ENCODE data around the gene IDI1. TPM values are rescaled to one million over a fixed set of nuclear protein-coding genes. Genes with fewer than 3 reads are reported as not detected.

The IDI1 gene
- total and polyA plus RNA-seq, 7 experiments from 2014 or later: 23.4 to 159 (median 34.6) TPM

DNA sequence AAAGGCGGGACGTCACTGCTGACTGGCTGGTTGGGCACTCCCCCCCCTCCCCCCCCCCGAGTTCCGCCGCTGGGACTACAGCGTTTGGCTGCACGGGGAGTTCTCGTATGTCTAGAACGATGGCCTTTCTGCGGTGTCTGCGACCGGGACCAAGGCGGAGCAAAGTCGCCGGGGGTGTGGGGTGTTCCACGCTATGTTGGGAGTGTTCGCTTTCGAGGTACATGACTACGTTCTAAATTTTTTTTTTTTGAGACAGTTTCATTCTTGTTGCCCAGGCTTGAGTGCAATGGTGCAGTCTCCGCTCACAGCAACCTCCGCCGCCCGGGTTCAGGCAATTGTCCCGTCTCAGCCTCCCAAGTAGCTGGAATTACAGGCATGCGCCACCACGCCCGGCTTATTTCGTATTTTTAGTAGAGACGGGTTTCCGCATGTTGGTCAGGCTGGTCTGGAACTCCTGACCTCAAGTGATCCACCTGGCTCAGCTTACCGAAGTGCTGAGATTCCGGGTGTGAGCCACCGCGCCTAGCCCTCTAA, 573 bp upstream of the IDI1 start:
- ChIA-PET CTCF (interaction anchor here (0.5 to 0.7 kb wide), 2 partner anchors 12 to 61 kb away, joined by 3 to 6 read pairs; no protein-coding TSS in a partner anchor), POLR2A (interaction anchor here (0.6 to 3.0 kb wide), 11 partner anchors 10 to 259 kb away, joined by 3 to 27 read pairs (median 6); partner anchors contain the start of genes GTPBP4 and LARP4B)
- peak overlapping the region; percentile 95 to 99 (median 98) for H3K27ac Mint-ChIP-seq
- peaks cover 0 to 6% (median 0%) of the 10 kb centered on the region in 3 experiments for H3K36me3 ChIP-seq (ENCODE audit: control insufficient read depth in 2 of 3, insufficient read depth in 3 of 3, low read length in 3 of 3)
- H3K4me1 Mint-ChIP-seq: peaks cover 33 to 75% (median 70%) of the 10 kb centered on the region in 7 donors
- H3K36me3 Mint-ChIP-seq: peaks cover 0 to 17% (median 6%) of the 10 kb centered on the region in 5 donors
- H3K4me3 ChIP-seq (ENCODE audit: low read length): peak overlapping the region; percentile 89
- H3K9me3 Mint-ChIP-seq: peaks cover 0 to 2% (median 0%) of the 10 kb centered on the region in 11 donors
- H3K27ac ChIP-seq (ENCODE audit: low read depth, low read length): peak overlapping the region; percentile 99
- intact Hi-C loops (cut with micrococcal nuclease): loop anchor here (1.0 to 10.0 kb wide), 6 partner anchors 13 to 913 kb away; partner anchors contain the start of genes GTPBP4 (in 2 of the 2) and LARP4B (in 2 of the 2)
- no peaks in the 10 kb centered on the region for H3K27me3 Mint-ChIP-seq
- H3K9me3 ChIP-seq (ENCODE audit: control insufficient read depth in 2 of 3, low read length in 3 of 3): no peaks in the 10 kb centered on the region
- H3K4me1 ChIP-seq (ENCODE audit: control insufficient read depth in 2 of 2, insufficient read depth in 2 of 2, low read length in 2 of 2): peaks cover 41 to 50% of the 10 kb centered on the region in 2 donors
- ATAC-seq: no peak
- H3K27me3 ChIP-seq (ENCODE audit: control insufficient read depth in 2 of 2, insufficient read depth in 2 of 2, low read length in 2 of 2): no peaks in the 10 kb centered on the region
- peak overlapping the region; percentile 92 to 98 (median 94) for H3K4me3 Mint-ChIP-seq
- no peak for DNase-seq

DNA sequence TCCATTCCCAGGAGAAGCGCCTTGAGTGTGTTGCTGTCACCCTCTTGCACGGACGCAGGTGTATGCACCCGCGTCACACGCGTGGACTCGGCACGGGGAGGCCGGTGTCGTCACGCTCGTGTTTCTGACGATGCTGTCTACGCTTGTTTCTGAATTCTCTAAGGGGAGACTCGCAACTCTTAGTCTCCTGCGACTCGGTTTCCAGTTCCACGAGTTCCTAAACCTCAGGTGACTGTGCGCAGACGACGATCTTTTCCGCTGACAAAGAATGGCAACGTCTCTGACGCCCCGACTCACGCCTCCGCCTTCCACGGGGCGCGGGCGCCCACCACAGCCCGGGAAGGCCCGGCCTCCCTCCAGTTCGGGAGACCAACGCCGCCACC, 579 bp downstream of the IDI1 start:
- Histone ChIP-seq H3K36me3 (ENCODE audit: control insufficient read depth in 2 of 3, insufficient read depth in 3 of 3, low read length in 3 of 3) (peaks cover 0 to 6% (median 0%) of the 10 kb centered on the region in 3 experiments), H3K4me3 (ENCODE audit: low read length) (peak overlapping the region; percentile 89), H3K27ac (ENCODE audit: low read depth, low read length) (peak overlapping the region; percentile 99), H3K9me3 (ENCODE audit: control insufficient read depth in 2 of 3, low read length in 3 of 3) (no peaks in the 10 kb centered on the region), H3K4me1 (ENCODE audit: control insufficient read depth in 2 of 2, insufficient read depth in 2 of 2, low read length in 2 of 2) (peaks cover 35 to 50% of the 10 kb centered on the region in 2 donors), H3K27me3 (ENCODE audit: control insufficient read depth in 2 of 2, insufficient read depth in 2 of 2, low read length in 2 of 2) (no peaks in the 10 kb centered on the region)
- H3K9me3 Mint-ChIP-seq: peaks cover 0 to 2% (median 0%) of the 10 kb centered on the region in 11 donors
- CTCF ChIA-PET: interaction anchor here (0.5 kb wide), 1 partner anchor 61 kb away, joined by 5 read pairs; no protein-coding TSS in a partner anchor
- H3K4me1 Mint-ChIP-seq: peaks cover 37 to 75% (median 70%) of the 10 kb centered on the region in 7 donors
- intact Hi-C loops (cut with micrococcal nuclease): loop anchor here (1.0 to 10.0 kb wide), 4 partner anchors 8 to 912 kb away; partner anchors contain the start of gene WDR37 (in 2 of the 2)
- H3K36me3 Mint-ChIP-seq: peaks cover 0 to 22% (median 8%) of the 10 kb centered on the region in 5 donors
- peak overlapping the region; percentile 95 to 99 (median 98) for H3K27ac Mint-ChIP-seq
- peak overlapping the region; percentile 92 to 98 (median 94) for H3K4me3 Mint-ChIP-seq
- ATAC-seq (peak; percentile 14), DNase-seq (peak in 6 of 9 donors; percentile 70 to 86 (median 78))
- POLR2A ChIA-PET: interaction anchor here (0.6 to 3.0 kb wide), 13 partner anchors 8 to 117 kb away, joined by 3 to 27 read pairs (median 4); partner anchors contain the start of genes GTPBP4 and LARP4B
- no peaks in the 10 kb centered on the region for H3K27me3 Mint-ChIP-seq

DNA sequence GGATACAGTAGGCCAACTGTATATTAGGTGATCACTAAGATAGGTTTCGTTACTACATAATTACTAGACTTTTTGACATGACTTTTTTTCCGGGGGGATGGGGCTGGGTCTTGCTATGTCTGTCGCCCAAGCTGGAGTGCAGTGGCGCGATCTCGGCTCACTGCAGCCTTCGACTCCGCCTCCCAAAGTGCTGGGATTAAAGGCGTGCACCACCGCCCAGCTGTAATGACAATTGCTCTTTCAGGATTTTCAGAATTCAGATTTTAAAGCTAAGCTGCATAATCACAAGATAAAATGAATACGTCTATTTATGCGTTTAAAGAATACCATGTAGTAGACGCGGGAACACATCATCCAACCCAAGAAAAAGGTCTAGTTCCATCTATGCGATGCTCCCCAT, 982 bp downstream of the IDI1 start:
- Mint-ChIP-seq H3K4me1 (peaks cover 39 to 75% (median 70%) of the 10 kb centered on the region in 7 donors), H3K27ac (peak overlapping the region; percentile 95 to 99 (median 98)), H3K36me3 (peaks cover 0 to 25% (median 6%) of the 10 kb centered on the region in 5 donors), H3K27me3 (no peaks in the 10 kb centered on the region), H3K4me3 (peak overlapping the region; percentile 92 to 98 (median 94)), H3K9me3 (peaks cover 0 to 2% (median 0%) of the 10 kb centered on the region in 11 donors)
- ATAC-seq: no peak
- Histone ChIP-seq H3K36me3 (ENCODE audit: control insufficient read depth in 2 of 3, insufficient read depth in 3 of 3, low read length in 3 of 3) (peaks cover 0 to 5% (median 0%) of the 10 kb centered on the region in 3 experiments), H3K4me3 (ENCODE audit: low read length) (peak overlapping the region; percentile 89), H3K27ac (ENCODE audit: low read depth, low read length) (peak overlapping the region; percentile 99), H3K27me3 (ENCODE audit: control insufficient read depth in 2 of 2, insufficient read depth in 2 of 2, low read length in 2 of 2) (no peaks in the 10 kb centered on the region), H3K9me3 (ENCODE audit: control insufficient read depth in 2 of 3, low read length in 3 of 3) (no peaks in the 10 kb centered on the region), H3K4me1 (ENCODE audit: control insufficient read depth in 2 of 2, insufficient read depth in 2 of 2, low read length in 2 of 2) (peaks cover 39 to 50% of the 10 kb centered on the region in 2 donors)
- intact Hi-C loops (cut with micrococcal nuclease): loop anchor here (1.0 to 10.0 kb wide), 4 partner anchors 8 to 911 kb away; partner anchors contain the start of gene WDR37 (in 2 of the 2)
- POLR2A ChIA-PET: interaction anchor here (0.7 to 3.0 kb wide), 8 partner anchors 11 to 117 kb away, joined by 3 to 27 read pairs (median 8); partner anchors contain the start of genes GTPBP4 and LARP4B
- CTCF ChIA-PET: no interaction called here
- peak in 1 of 9 donors; percentile 14 for DNase-seq

DNA sequence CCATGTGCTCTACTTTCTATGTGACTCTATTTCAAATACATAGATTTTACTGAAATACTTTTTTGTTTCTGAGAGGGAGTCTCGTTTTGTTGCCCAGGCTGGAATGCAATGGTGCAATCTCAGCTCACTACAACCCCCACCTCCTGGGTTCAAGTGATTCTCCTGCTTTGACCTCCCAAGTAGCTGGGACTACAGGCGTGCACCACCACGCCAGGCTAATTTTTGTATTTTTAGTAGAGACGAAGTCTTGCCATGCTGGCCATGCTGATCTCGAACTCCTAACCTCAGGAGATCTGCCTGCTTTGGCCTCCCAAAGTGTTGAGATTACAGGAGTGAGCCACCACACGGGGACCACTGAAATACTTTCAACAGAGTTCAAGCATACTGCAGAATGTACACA, 3.5 kb downstream of the IDI1 start:
- Mint-ChIP-seq H3K27me3 (no peaks in the 10 kb centered on the region), H3K4me1 (peaks cover 30 to 50% (median 48%) of the 10 kb centered on the region in 7 donors), H3K36me3 (peaks cover 0 to 27% (median 6%) of the 10 kb centered on the region in 5 donors), H3K4me3 (peak overlapping the region; percentile 9 to 83 (median 49)), H3K9me3 (peaks cover 0 to 2% (median 0%) of the 10 kb centered on the region in 11 donors), H3K27ac (peak overlapping the region; percentile 68 to 96 (median 88))
- H3K27me3 ChIP-seq (ENCODE audit: control insufficient read depth in 2 of 2, insufficient read depth in 2 of 2, low read length in 2 of 2): no peaks in the 10 kb centered on the region
- no peak for ATAC-seq
- peaks cover 31% of the 10 kb centered on the region in 2 donors for H3K4me1 ChIP-seq (ENCODE audit: control insufficient read depth in 2 of 2, insufficient read depth in 2 of 2, low read length in 2 of 2)
- no peaks in the 10 kb centered on the region for H3K9me3 ChIP-seq (ENCODE audit: control insufficient read depth in 2 of 3, low read length in 3 of 3)
- intact Hi-C loops (cut with micrococcal nuclease): loop anchor here in 1 of 2 donors (10.0 kb wide), 1 partner anchor 561 kb away; no protein-coding TSS in a partner anchor
- ChIA-PET POLR2A (interaction anchor here (1.0 to 1.6 kb wide), 7 partner anchors 11 to 57 kb away, joined by 3 to 6 read pairs (median 3); partner anchors contain the start of genes GTPBP4 and WDR37), CTCF (no interaction called here)
- H3K27ac ChIP-seq (ENCODE audit: low read depth, low read length): peak overlapping the region; percentile 15
- H3K36me3 ChIP-seq (ENCODE audit: control insufficient read depth in 2 of 3, insufficient read depth in 3 of 3, low read length in 3 of 3): peaks cover 0 to 8% (median 4%) of the 10 kb centered on the region in 3 experiments
- no peak for DNase-seq
- H3K4me3 ChIP-seq (ENCODE audit: low read length): no peak overlapping the region

GRCh38 chr10:1044964-1045363, 4.0 kb downstream of the IDI1 start:
- H3K27me3 Mint-ChIP-seq: no peaks in the 10 kb centered on the region
- no peak overlapping the region for H3K4me3 ChIP-seq (ENCODE audit: low read length)
- H3K27me3 ChIP-seq (ENCODE audit: control insufficient read depth in 2 of 2, insufficient read depth in 2 of 2, low read length in 2 of 2): no peaks in the 10 kb centered on the region
- ATAC-seq (no peak), DNase-seq (no peak)
- intact Hi-C loops (cut with micrococcal nuclease): loop anchor here in 1 of 2 donors (10.0 kb wide), 1 partner anchor 560 kb away; no protein-coding TSS in a partner anchor
- no peaks in the 10 kb centered on the region for H3K9me3 ChIP-seq (ENCODE audit: control insufficient read depth in 2 of 3, low read length in 3 of 3)
- peaks cover 30 to 48% (median 44%) of the 10 kb centered on the region in 7 donors for H3K4me1 Mint-ChIP-seq
- peaks cover 0 to 2% (median 0%) of the 10 kb centered on the region in 11 donors for H3K9me3 Mint-ChIP-seq
- H3K27ac ChIP-seq (ENCODE audit: low read depth, low read length): no peak overlapping the region
- peak overlapping the region in 8 of 10 donors; percentile 40 to 83 (median 69) for H3K4me3 Mint-ChIP-seq
- peaks cover 3 to 30% (median 6%) of the 10 kb centered on the region in 5 donors for H3K36me3 Mint-ChIP-seq
- CTCF ChIA-PET: no interaction called here
- peaks cover 27% of the 10 kb centered on the region in 2 donors for H3K4me1 ChIP-seq (ENCODE audit: control insufficient read depth in 2 of 2, insufficient read depth in 2 of 2, low read length in 2 of 2)
- peaks cover 0 to 13% (median 4%) of the 10 kb centered on the region in 3 experiments for H3K36me3 ChIP-seq (ENCODE audit: control insufficient read depth in 2 of 3, insufficient read depth in 3 of 3, low read length in 3 of 3)
- POLR2A ChIA-PET: interaction anchor here (0.6 to 1.6 kb wide), 6 partner anchors 11 to 57 kb away, joined by 3 to 6 read pairs (median 4); partner anchors contain the start of genes GTPBP4 and WDR37
- peak overlapping the region; percentile 3 to 96 (median 88) for H3K27ac Mint-ChIP-seq

DNA sequence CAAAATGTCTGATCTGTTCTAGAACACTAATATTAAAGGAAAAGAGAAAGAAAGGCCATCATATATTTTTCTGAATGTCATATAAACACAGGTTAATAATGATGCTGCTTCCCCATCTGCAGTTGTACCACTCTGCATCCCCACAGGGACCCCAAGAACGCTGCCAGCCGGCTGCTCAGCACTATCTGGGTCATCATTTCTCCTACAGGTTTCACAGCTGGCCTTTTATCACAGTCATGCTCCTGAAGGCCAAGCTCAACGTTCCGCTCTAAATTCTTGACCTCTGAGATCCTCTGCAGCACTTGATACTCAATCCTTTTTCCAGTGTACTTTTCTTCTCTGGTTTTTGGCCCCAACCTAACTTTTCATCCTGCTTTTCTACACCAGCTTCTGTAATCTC, 4.8 kb downstream of the IDI1 start:
- Histone ChIP-seq H3K4me3 (ENCODE audit: low read length) (peak overlapping the region; percentile 30), H3K27ac (ENCODE audit: low read depth, low read length) (peak overlapping the region; percentile 54), H3K4me1 (ENCODE audit: control insufficient read depth in 2 of 2, insufficient read depth in 2 of 2, low read length in 2 of 2) (peaks cover 27% of the 10 kb centered on the region in 2 donors), H3K36me3 (ENCODE audit: control insufficient read depth in 2 of 3, insufficient read depth in 3 of 3, low read length in 3 of 3) (peaks cover 0 to 17% (median 4%) of the 10 kb centered on the region in 3 experiments), H3K9me3 (ENCODE audit: control insufficient read depth in 2 of 3, low read length in 3 of 3) (no peaks in the 10 kb centered on the region), H3K27me3 (ENCODE audit: control insufficient read depth in 2 of 2, insufficient read depth in 2 of 2, low read length in 2 of 2) (no peaks in the 10 kb centered on the region)
- no peaks in the 10 kb centered on the region for H3K27me3 Mint-ChIP-seq
- CTCF ChIA-PET: interaction anchor here (0.6 kb wide), 1 partner anchor 19 kb away, joined by 3 read pairs; no protein-coding TSS in a partner anchor
- H3K4me3 Mint-ChIP-seq: peak overlapping the region; percentile 70 to 86 (median 82)
- H3K9me3 Mint-ChIP-seq: peaks cover 0 to 2% (median 0%) of the 10 kb centered on the region in 11 donors
- POLR2A ChIA-PET: interaction anchor here (0.6 to 1.9 kb wide), 7 partner anchors 8 to 84 kb away, joined by 3 to 5 read pairs (median 3); no protein-coding TSS in a partner anchor
- intact Hi-C loops (cut with micrococcal nuclease): loop anchor here in 1 of 2 donors (10.0 kb wide), 1 partner anchor 559 kb away; no protein-coding TSS in a partner anchor
- peaks cover 4 to 30% (median 6%) of the 10 kb centered on the region in 5 donors for H3K36me3 Mint-ChIP-seq
- no peak for DNase-seq
- peaks cover 30 to 48% (median 42%) of the 10 kb centered on the region in 7 donors for H3K4me1 Mint-ChIP-seq
- peak overlapping the region; percentile 68 to 96 (median 88) for H3K27ac Mint-ChIP-seq
- no peak for ATAC-seq

Measured in naive thymus-derived CD4-positive, alpha-beta T cell (primary cell).